Activated naive CD8-positive, alpha-beta T cell treated with anti-CD3 and anti-CD28 coated beads for 36 hours (primary cell): ENCODE results near the gene REELD1. TPM values are rescaled to one million over a fixed set of nuclear protein-coding genes. Genes with fewer than 3 reads are reported as not detected.

Source experiments
- DNase-seq: peaks from one replicate; pipeline ENCODE4 v3.0.0; 2021
- H3K27ac Mint-ChIP-seq: one replicate; pipeline ENCODE4 v1.8.0; 2022; ENCODE audit warnings: mild to moderate bottlenecking, moderate library complexity, mixed read lengths
- H3K27me3 Mint-ChIP-seq: one replicate; pipeline ENCODE4 v1.8.0; 2022; ENCODE audit warnings: mild to moderate bottlenecking, mixed read lengths
- H3K36me3 Mint-ChIP-seq: one replicate; pipeline ENCODE4 v1.8.0; 2021; ENCODE audit warnings: mild to moderate bottlenecking, mixed read lengths
- H3K4me1 Mint-ChIP-seq: one replicate; pipeline ENCODE4 v1.8.0; 2021; ENCODE audit warnings: mixed read lengths
- H3K4me3 Mint-ChIP-seq: one replicate; pipeline ENCODE4 v1.8.0; 2022; ENCODE audit warnings: mild to moderate bottlenecking, moderate library complexity, mixed read lengths
- H3K9me3 Mint-ChIP-seq: one replicate; pipeline ENCODE4 v1.8.0; 2022; ENCODE audit warnings: mixed read lengths
- total RNA-seq, 2 experiments: library from RNA; stranded (reverse); gene quantifications; one replicate each; pipeline ENCODE4 v1.2.3, GENCODE V29; 2021

REELD1 gene
- total RNA-seq, 2 experiments from 2014 or later: 0.20 TPM; not detected in 1

- Mint-ChIP-seq H3K27me3 (no peaks in the 10 kb centered on the region), H3K27ac (no peak overlapping the region), H3K9me3 (no peaks in the 10 kb centered on the region), H3K36me3 (peaks cover 1% of the 10 kb centered on the region), H3K4me3 (no peak overlapping the region), H3K4me1 (peaks cover 2% of the 10 kb centered on the region)
- no peak for DNase-seq
Observed at GRCh38 chr4:146269228-146269653, 54.9 kb downstream of the REELD1 start.

- no peak for DNase-seq
- H3K27me3 Mint-ChIP-seq: no peaks in the 10 kb centered on the region
- no peak overlapping the region for H3K4me3 Mint-ChIP-seq
- H3K36me3 Mint-ChIP-seq: peaks cover 1% of the 10 kb centered on the region
- H3K4me1 Mint-ChIP-seq: peaks cover 2% of the 10 kb centered on the region
- no peaks in the 10 kb centered on the region for H3K9me3 Mint-ChIP-seq
- no peak overlapping the region for H3K27ac Mint-ChIP-seq
Observed at GRCh38 chr4:146271466-146271865, 57.1 kb downstream of the REELD1 start.

GRCh38 chr4:146273204-146273901 lies 59.0 kb downstream of the REELD1 start:
- Mint-ChIP-seq H3K9me3 (no peaks in the 10 kb centered on the region), H3K4me3 (no peak overlapping the region)
- DNase-seq: no peak

GRCh38 chr4:146274774-146275173 lies 60.4 kb downstream of the REELD1 start:
- Mint-ChIP-seq H3K36me3 (peaks cover 4% of the 10 kb centered on the region), H3K9me3 (no peaks in the 10 kb centered on the region), H3K4me3 (no peak overlapping the region), H3K4me1 (peaks cover 2% of the 10 kb centered on the region), H3K27ac (no peak overlapping the region), H3K27me3 (no peaks in the 10 kb centered on the region)
- DNase-seq: no peak

More at GRCh38 chr4:146273204-146273901, 59.0 kb downstream of the REELD1 start:
- H3K27ac Mint-ChIP-seq: no peak overlapping the region
- peaks cover 4% of the 10 kb centered on the region for H3K36me3 Mint-ChIP-seq
- H3K27me3 Mint-ChIP-seq: no peaks in the 10 kb centered on the region
- H3K4me1 Mint-ChIP-seq: peaks cover 2% of the 10 kb centered on the region

GRCh38 chr4:146275370-146275769 lies 61.0 kb downstream of the REELD1 start:
- Mint-ChIP-seq H3K36me3 (peaks cover 4% of the 10 kb centered on the region), H3K4me1 (peaks cover 2% of the 10 kb centered on the region), H3K27me3 (no peaks in the 10 kb centered on the region), H3K9me3 (no peaks in the 10 kb centered on the region), H3K27ac (no peak overlapping the region), H3K4me3 (no peak overlapping the region)
- DNase-seq: no peak

- Mint-ChIP-seq H3K4me1 (no peaks in the 10 kb centered on the region), H3K27me3 (no peaks in the 10 kb centered on the region), H3K36me3 (peaks cover 2% of the 10 kb centered on the region), H3K27ac (no peak overlapping the region), H3K4me3 (no peak overlapping the region), H3K9me3 (no peaks in the 10 kb centered on the region)
- DNase-seq: no peak
Observed at GRCh38 chr4:146278986-146279385, 64.6 kb downstream of the REELD1 start.

Other genes with a start within 250 kb of the REELD1 start
- 10 to 100 TPM; 79.4 to 85.4 TPM for gene LSM6, start 38.8 kb upstream of the REELD1 start, total RNA-seq